Inflammatory macrophage treated with lipopolysaccharide for 4 hours (primary cell): ENCODE data around the gene GYPE.
A peak's percentile ranks its signal among the peaks of the same experiment; 100 is the strongest.
"Not testable (repeated sequence)": the region's sequence is repeated elsewhere in the genome, so short reads cannot be mapped to it uniquely, and the experiment has no call there.

ENCODE experiments used
- DNase-seq: peaks from one replicate; pipeline ENCODE4 v3.0.0-alpha.2; 2020

GYPE gene

GRCh38 chr4:143905440-143905839 lies at the start of gene GYPE:
Gene GYPE (minus strand): TSS chr4:143905559. CDS start chr4:143905507, 52 bp downstream.
- DNase-seq = not testable (repeated sequence)

- DNase-seq = not testable (repeated sequence)
Observed at GRCh38 chr4:143951458-143951972, 46.2 kb upstream of the GYPE start.

GRCh38 chr4:143950967-143951366 lies 45.6 kb upstream of the GYPE start:
- not testable (repeated sequence) for DNase-seq

DNA sequence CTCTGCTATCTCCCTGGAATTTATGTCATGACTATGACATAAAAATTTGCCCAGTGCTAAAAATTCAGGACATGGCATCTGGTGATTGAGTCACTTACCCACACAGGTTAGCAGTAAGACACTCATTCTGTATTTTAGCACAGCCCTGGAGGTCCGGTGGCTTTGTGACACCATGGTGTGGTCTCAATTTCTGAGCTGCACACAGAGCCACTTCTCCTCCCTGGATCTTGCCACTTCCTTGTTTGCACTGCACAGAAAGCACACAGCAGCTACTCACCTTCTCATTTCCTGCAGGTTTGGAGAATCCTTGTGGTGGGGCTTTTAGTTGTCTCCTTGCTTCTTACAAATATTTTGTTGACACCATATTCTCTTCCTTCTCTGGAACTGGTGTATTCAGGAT lies 44.8 kb upstream of the GYPE start:
- not testable (repeated sequence) for DNase-seq

GRCh38 chr4:143947493-143947892 lies 42.1 kb upstream of the GYPE start:
- not testable (repeated sequence) for DNase-seq

DNA sequence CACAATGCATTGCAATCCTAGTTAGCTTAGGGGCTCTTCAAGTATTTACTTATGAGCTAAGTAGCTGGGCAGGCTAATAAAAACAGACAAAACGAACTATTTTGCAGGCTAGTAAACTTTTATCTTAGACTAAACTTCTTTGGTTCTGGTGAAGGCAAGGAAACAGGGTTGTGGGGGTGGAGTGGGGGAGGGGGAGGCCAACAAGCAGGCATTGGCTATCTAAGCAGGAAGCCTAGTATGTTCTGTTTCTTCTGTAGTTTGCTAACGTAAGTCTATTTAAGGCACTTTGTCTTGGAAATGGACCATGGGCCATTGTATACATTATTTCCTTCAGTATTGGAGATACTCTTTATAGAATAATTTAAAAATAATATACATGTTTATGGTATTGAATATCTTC lies 35.3 kb upstream of the GYPE start:
- DNase-seq = not testable (repeated sequence)

GRCh38 chr4:143939528-143939927 lies 34.2 kb upstream of the GYPE start:
- no peak for DNase-seq

- not testable (repeated sequence) for DNase-seq
Observed at GRCh38 chr4:143938890-143939289, 33.5 kb upstream of the GYPE start.

GRCh38 chr4:143921181-143921580 lies 15.8 kb upstream of the GYPE start:
- DNase-seq = peak; percentile 78

DNA sequence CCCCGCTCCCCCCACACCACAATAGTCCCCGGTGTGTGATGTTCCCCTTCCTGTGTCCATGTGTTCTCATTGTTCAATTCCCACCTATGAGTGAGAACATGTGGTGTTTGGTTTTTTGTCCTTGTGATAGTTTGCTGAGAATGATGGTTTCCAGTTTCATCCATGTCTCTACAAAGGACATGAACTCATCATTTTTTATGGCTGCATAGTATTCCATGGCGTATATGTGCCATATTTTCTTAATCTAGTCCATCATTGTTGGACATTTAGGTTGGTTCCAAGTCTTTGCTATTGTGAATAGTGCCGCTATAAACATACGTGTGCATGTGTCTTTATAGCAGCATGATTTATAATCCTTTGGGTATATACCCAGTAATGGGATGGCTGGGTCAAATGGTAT lies 11.1 kb upstream of the GYPE start:
- not testable (repeated sequence) for DNase-seq

GRCh38 chr4:143912478-143912877 lies 7.1 kb upstream of the GYPE start:
- not testable (repeated sequence) for DNase-seq

GRCh38 chr4:143911528-143912417 lies 6.4 kb upstream of the GYPE start:
- DNase-seq = peak; percentile 5

GRCh38 chr4:143910906-143911305 lies 5.5 kb upstream of the GYPE start:
- not testable (repeated sequence) for DNase-seq

GRCh38 chr4:143907811-143908210 lies 2.5 kb upstream of the GYPE start:
- peak; percentile 8 for DNase-seq

- not testable (repeated sequence) for DNase-seq
Observed at GRCh38 chr4:143904431-143904830, 928 bp downstream of the GYPE start.

DNA sequence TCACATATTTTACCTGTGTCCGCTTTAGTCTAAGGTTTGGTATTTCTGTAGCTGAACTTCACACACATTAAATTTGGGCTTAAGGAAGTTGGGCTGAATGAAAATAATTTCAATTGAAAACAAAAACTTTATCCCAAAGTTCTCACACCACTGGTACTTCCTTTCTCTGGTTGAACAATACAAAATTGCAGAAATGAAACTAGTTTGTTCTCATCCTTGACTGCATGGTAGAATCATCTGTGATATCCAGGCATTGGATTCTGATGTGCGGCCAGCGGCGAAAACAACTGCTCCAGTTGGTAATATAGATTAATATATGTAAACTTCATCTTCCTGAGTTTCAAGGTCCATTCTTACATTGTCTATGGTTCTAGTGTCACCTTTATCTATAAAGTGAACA lies 15.0 kb downstream of the GYPE start:
- not testable (repeated sequence) for DNase-seq

- not testable (repeated sequence) for DNase-seq
Observed at GRCh38 chr4:143888189-143888588, 17.2 kb downstream of the GYPE start.

DNA sequence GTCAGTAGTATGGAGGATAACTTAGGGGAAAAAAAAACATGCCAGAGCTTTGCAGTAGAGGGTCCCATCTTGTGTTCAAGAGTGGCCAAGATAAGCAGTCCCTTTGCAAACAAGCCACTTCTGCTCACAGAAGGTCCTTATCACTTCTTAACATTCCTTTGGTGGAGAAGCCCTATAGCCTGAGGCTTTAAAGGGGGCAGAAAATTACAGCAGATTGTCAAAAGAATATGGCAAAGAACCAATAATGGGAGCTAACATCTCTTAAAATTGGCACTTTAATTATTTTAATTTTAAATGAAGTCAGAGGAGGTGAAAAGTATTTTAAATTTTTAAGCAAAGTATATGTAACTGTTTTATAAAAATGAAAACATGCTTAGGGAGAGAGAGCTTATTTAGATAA lies 20.4 kb downstream of the GYPE start:
- not testable (repeated sequence) for DNase-seq

DNA sequence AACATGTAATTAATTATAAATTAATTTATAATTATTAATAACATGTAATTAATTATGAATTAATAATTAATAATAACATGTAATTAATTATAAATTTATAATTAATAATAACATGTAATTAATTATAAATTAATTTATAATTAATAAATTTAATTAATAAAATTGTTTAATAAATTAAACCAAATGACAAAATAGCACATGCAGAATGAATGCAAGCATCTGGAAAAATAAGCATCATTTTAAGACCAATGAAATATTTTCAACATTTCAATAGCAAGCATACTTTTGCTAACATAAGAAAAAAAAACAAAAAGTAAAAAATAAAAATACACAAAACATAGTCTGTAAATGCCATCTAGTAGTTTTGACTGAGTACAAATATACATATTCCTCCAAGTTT lies 21.8 kb downstream of the GYPE start:
- no peak for DNase-seq

GRCh38 chr4:143882892-143883291 lies 22.5 kb downstream of the GYPE start:
- DNase-seq = no peak

- not testable (repeated sequence) for DNase-seq
Observed at GRCh38 chr4:143879561-143879960, 25.8 kb downstream of the GYPE start.

DNA sequence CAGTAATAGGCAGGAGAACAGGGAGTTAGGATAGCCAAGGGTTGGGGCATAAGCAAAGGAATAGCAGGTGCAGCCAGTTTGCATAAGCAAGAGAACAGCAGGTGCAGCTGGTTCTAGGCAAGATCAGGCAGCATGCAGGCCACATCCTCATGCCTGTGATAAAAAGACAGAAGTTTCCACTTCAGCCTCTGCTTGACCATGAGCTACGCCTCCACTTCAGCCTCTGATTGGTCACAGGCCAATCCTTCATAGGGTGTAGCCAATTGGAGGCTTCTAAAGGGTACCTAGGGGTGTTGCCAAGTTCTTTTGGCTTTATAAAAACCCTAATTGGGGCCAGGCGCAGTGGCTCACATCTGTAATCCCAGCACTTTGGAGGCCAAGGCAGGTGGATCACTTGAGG lies 30.0 kb downstream of the GYPE start:
- DNase-seq = not testable (repeated sequence)

DNA sequence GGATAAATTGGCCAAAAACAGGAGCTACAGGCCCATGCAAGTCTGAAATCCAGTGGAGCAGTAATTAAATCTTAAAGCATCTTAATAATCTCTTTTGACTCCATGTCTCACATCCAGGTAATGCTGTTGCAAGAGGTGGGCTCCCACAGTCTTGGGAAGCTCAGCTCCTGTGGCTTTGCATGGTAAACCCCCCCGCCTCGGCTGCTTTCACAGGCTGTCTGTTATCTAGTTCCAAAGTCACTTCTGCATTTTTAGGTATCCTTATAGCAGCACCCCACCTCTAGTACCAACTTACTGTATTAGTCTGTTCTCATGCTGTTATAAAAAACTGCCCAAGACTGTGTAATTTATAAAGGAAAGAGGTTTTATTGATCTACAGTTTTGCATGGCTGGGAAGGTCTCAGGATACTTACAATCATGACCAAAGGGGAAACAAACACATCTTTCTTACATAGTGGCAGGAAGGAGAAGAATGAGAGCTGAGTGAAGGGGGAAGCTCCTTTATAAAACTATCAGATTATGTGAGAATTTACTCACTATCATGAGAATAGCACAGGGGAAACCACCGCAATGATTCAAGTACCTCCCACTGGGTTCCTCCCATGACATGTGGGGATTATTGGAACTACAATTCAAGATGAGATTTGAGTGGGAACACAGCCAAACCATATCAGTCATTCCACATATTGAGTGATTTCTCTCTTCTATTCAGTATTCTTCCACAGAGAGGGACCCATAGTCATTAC lies 34.7 kb downstream of the GYPE start:
- not testable (repeated sequence) for DNase-seq

DNA sequence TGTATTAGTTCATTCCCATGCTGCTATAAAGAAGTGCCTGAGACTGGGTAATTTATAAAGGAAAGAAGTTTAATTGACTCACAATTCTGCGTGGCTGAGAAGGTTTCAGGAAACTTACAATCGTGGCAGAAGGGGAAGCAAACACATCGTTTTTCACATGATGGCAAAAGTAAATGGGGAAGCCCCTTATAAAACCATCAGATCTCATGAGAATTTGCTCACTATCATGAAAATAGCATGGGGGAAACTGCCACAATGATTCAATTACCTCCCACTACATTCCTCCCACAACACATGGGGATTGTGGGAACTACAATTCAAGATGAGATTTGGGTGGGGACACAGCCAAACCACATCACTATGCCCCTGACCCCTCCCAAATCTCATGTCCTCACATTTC lies 35.4 kb downstream of the GYPE start:
- DNase-seq = not testable (repeated sequence)
